Measurements from ENCODE around the gene GZF1.

Gene GZF1

GRCh38 chr20:23386304-23387117, 24.5 kb downstream of the GZF1 start:
- no peak overlapping the region for H3K9ac ChIP-seq
- H3K27ac ChIP-seq: peak overlapping the region; percentile 2
- H3K9me3 ChIP-seq (ENCODE audit: control insufficient read depth, low read length): no peaks in the 10 kb centered on the region
- H3K4me2 ChIP-seq (ENCODE audit: low read length): peak overlapping the region; percentile 14
- no peak overlapping the region for H3K4me3 ChIP-seq (ENCODE audit: low read depth, low read length)
- H3K27me3 ChIP-seq (ENCODE audit: control insufficient read depth, insufficient read depth, low read length): no peaks in the 10 kb centered on the region
- peaks cover 13% of the 10 kb centered on the region for H3K79me2 ChIP-seq
- TF ChIP-seq CTCF (IDR thresholded peaks at IDR 0.05): no peak
- H3K36me3 ChIP-seq (ENCODE audit: control insufficient read depth, insufficient read depth, low read length): no peaks in the 10 kb centered on the region
- no peak overlapping the region for H2AFZ ChIP-seq
- peaks cover 7% of the 10 kb centered on the region for H3K4me1 ChIP-seq

GRCh38 chr20:23387118-23387443, 25.1 kb downstream of the GZF1 start:
- TF ChIP-seq CTCF (IDR thresholded peaks at IDR 0.05): no peak
- Histone ChIP-seq H3K36me3 (ENCODE audit: control insufficient read depth, insufficient read depth, low read length) (no peaks in the 10 kb centered on the region), H3K9me3 (ENCODE audit: control insufficient read depth, low read length) (no peaks in the 10 kb centered on the region), H3K27ac (no peak overlapping the region), H3K4me1 (peaks cover 7% of the 10 kb centered on the region), H3K4me2 (ENCODE audit: low read length) (no peak overlapping the region), H3K27me3 (ENCODE audit: control insufficient read depth, insufficient read depth, low read length) (no peaks in the 10 kb centered on the region), H2AFZ (no peak overlapping the region), H3K79me2 (peaks cover 13% of the 10 kb centered on the region), H3K4me3 (ENCODE audit: low read depth, low read length) (no peak overlapping the region), H3K9ac (no peak overlapping the region)

GRCh38 chr20:23390091-23390774, 28.3 kb downstream of the GZF1 start:
- Histone ChIP-seq H3K4me3 (ENCODE audit: low read depth, low read length) (no peak overlapping the region), H2AFZ (no peak overlapping the region), H3K27me3 (ENCODE audit: control insufficient read depth, insufficient read depth, low read length) (no peaks in the 10 kb centered on the region), H3K4me2 (ENCODE audit: low read length) (no peak overlapping the region), H3K9ac (no peak overlapping the region), H3K4me1 (peaks cover 7% of the 10 kb centered on the region), H3K27ac (no peak overlapping the region), H3K79me2 (peaks cover 19% of the 10 kb centered on the region), H3K36me3 (ENCODE audit: control insufficient read depth, insufficient read depth, low read length) (no peaks in the 10 kb centered on the region), H3K9me3 (ENCODE audit: control insufficient read depth, low read length) (no peaks in the 10 kb centered on the region)
- TF ChIP-seq CTCF (IDR thresholded peaks at IDR 0.05): no peak

- H3K4me3 ChIP-seq (ENCODE audit: low read depth, low read length): no peak overlapping the region
- no peaks in the 10 kb centered on the region for H3K36me3 ChIP-seq (ENCODE audit: control insufficient read depth, insufficient read depth, low read length)
- H3K79me2 ChIP-seq: peaks cover 17% of the 10 kb centered on the region
- H3K9me3 ChIP-seq (ENCODE audit: control insufficient read depth, low read length): no peaks in the 10 kb centered on the region
- no peak overlapping the region for H3K27ac ChIP-seq
- H3K4me1 ChIP-seq: no peaks in the 10 kb centered on the region
- H3K9ac ChIP-seq: no peak overlapping the region
- H3K4me2 ChIP-seq (ENCODE audit: low read length): no peak overlapping the region
- H2AFZ ChIP-seq: no peak overlapping the region
- TF ChIP-seq CTCF (IDR thresholded peaks at IDR 0.05): no peak
- H3K27me3 ChIP-seq (ENCODE audit: control insufficient read depth, insufficient read depth, low read length): no peaks in the 10 kb centered on the region
These were observed 29.8 kb downstream of the GZF1 start for GRCh38 chr20:23391707-23392310.

Data from parathyroid adenoma (tissue), 2 donors.